ENCODE results near the gene UQCC2. TPM values are rescaled to one million over a fixed set of nuclear protein-coding genes. Genes with fewer than 3 reads are reported as not detected.

Gene UQCC2
- total and polyA plus RNA-seq, 2 of the 8 experiments (the other 6 are each of a cell fraction or from before 2014, with no cell fraction given) = 52.1 to 104 TPM

DNA sequence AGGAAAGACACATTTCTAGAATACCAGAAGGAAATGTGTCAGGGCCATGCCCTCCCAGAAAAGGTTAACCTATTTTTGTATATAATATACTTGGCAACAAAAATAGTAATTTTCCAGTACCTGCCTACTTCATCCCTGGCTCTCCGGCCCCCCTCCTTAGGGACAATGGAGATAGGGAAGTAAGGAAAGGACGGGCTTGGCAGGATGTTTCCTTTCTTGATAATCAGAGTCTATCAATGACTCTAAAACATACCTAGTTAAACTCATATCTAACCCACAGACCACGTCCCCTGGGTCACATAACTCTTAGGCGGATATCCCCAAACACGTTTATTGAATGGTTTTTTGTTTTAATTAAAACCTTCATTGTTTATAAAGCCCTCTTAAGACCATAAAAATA is 11.8 kb downstream of the UQCC2 start:
- Histone ChIP-seq H2BK15ac (ENCODE audit: low read length) (no peak overlapping the region), H4K20me1 (replicated peaks in 1 of 2; ENCODE audit: control insufficient read depth in 1 of 2, insufficient read depth in 2 of 2, low read length in 2 of 2) (peaks cover 13 to 15% of the 10 kb centered on the region in 2 experiments), H4K91ac (replicated peaks; ENCODE audit: insufficient read length, low read length) (no peak overlapping the region), H2AK5ac (ENCODE audit: low read depth, low read length) (no peak overlapping the region), H3K36me3 (ENCODE audit: control insufficient read depth in 2 of 4, insufficient read depth in 4 of 4, low read length in 3 of 4) (peaks cover 22 to 54% (median 27%) of the 10 kb centered on the region in 4 experiments), H3K4ac (replicated peaks; ENCODE audit: insufficient read length, low read depth, low read length) (no peak overlapping the region), H3K4me1 (replicated peaks in 1 of 4; ENCODE audit: control insufficient read depth in 3 of 4, insufficient read depth in 4 of 4, low read length in 3 of 4) (peaks cover 0 to 5% (median 0%) of the 10 kb centered on the region in 4 experiments; a peak in 2 of 7 replicates), H3K27me3 (replicated peaks in 1 of 4; ENCODE audit: control insufficient read depth in 3 of 4, extremely low read depth in 1 of 4, insufficient read depth in 3 of 4, low read length in 3 of 4) (no peaks in the 10 kb centered on the region), H4K5ac (ENCODE audit: insufficient read length, low read depth, low read length) (no peak overlapping the region), H3K9me3 (ENCODE audit: insufficient read depth in 2 of 2, low read depth in 1 of 2, low read length in 1 of 2) (no peaks in the 10 kb centered on the region), H2AFZ (ENCODE audit: low read length) (no peak overlapping the region), H3K56ac (replicated peaks; ENCODE audit: insufficient read length, low read depth, low read length) (no peak overlapping the region), H3K9ac (replicated peaks in 1 of 4; ENCODE audit: extremely low read depth in 1 of 4, low read depth in 3 of 4, low read length in 3 of 4) (no peak overlapping the region), H3K18ac (ENCODE audit: extremely low read depth, low read length) (no peak overlapping the region), H3K79me1 (ENCODE audit: low read depth, low read length) (peaks cover 5% of the 10 kb centered on the region), H2BK12ac (ENCODE audit: low read depth, low read length) (no peak overlapping the region), H3K23ac (ENCODE audit: insufficient read length) (no peak overlapping the region), H3K4me3 (ENCODE audit: extremely low read depth in 1 of 4, insufficient read depth in 2 of 4, low read depth in 3 of 4, low read length in 4 of 4) (no peak overlapping the region), H2BK5ac (ENCODE audit: low read depth, low read length) (no peak overlapping the region), H2BK20ac (ENCODE audit: low read length) (no peak overlapping the region), H3K27ac (ENCODE audit: low read depth, low read length) (no peak overlapping the region), H2BK120ac (replicated peaks; ENCODE audit: low read depth, low read length) (no peak overlapping the region), H4K8ac (ENCODE audit: extremely low read depth, insufficient read depth, low read length) (no peak overlapping the region), H3K79me2 (ENCODE audit: control insufficient read depth in 1 of 2, insufficient read depth in 2 of 2, low read length in 2 of 2) (no peaks in the 10 kb centered on the region), H3K14ac (ENCODE audit: insufficient read length) (no peak overlapping the region), H3K23me2 (ENCODE audit: low read depth, low read length) (no peaks in the 10 kb centered on the region), H3K4me2 (ENCODE audit: insufficient read depth in 1 of 2, low read depth in 2 of 2, low read length in 2 of 2) (no peak overlapping the region)
- FAIRE-seq = no peak
- POLR2A ChIA-PET (ENCODE audit: partially characterized antibody) = interaction anchor here (1.6 to 2.6 kb wide), 2 partner anchors 9 to 16 kb away, joined by 6 to 10 read pairs; no protein-coding TSS in a partner anchor
- no peak for DNase-seq (ENCODE audit: low read depth in 1 of 2, low spot score in 2 of 2)
- 90% methylated on average over 5 of the region's 5 CpGs; no CpG with 5 or more reads in 1 of the 2 experiments for WGBS, 2 experiments (ENCODE audit: extremely low coverage in 1 of 2, insufficient coverage in 1 of 2, insufficient read length in 1 of 2, insufficient replicate concordance in 2 of 2, low coverage in 1 of 2, low lambda C conversion rate in 2 of 2, missing lambda C conversion rate in 1 of 2)
- TF ChIP-seq RNF2 (IDR thresholded peaks at IDR 0.05; ENCODE audit: borderline replicate concordance, low read depth, low read length, missing control alignments, poor library complexity, severe bottlenecking) (no peak), RAD21 (IDR thresholded peaks at IDR 0.05 in 1 of 2, conservative IDR thresholded peaks at IDR 0.05 in 1 of 2; ENCODE audit: low read depth in 2 of 2, low read length in 2 of 2) (no peak), HDAC2 (IDR thresholded peaks at IDR 0.05; ENCODE audit: borderline replicate concordance in 1 of 2, low read depth in 2 of 2, low read length in 2 of 2) (no peak), TCF12 (IDR thresholded peaks at IDR 0.05; ENCODE audit: low read depth, low read length) (no peak)
- CTCF ChIA-PET (ENCODE audit: partially characterized antibody) = interaction anchor here (0.8 to 4.1 kb wide), 22 partner anchors 8 to 283 kb away, joined by 3 to 47 read pairs (median 10); partner anchors contain the start of genes BAK1, ITPR3 and UQCC2
